Vagina (tissue), 2 donors: ENCODE measurements around the gene KCNJ10. TPM values are rescaled to one million over a fixed set of nuclear protein-coding genes. Genes with fewer than 3 reads are reported as not detected.

Source experiments
- DNase-seq, 2 donors: peaks; one replicate each; pipeline ENCODE4 v3.0.0-alpha.2; 2017; ENCODE audit errors: extremely low spot score in 2 of 2
- H3K27ac ChIP-seq: fragments of 200-600 bp; sonication (generic); one replicate; pipeline ENCODE4 v1.5.1; 2019
- H3K27me3 ChIP-seq: fragments of 200-600 bp; sonication (generic); one replicate; pipeline ENCODE4 v1.5.1; 2019
- H3K36me3 ChIP-seq, 2 donors: fragments of 200-600 bp; sonication (generic); one replicate each; pipeline ENCODE4 v1.5.1; 2017 to 2019
- H3K4me1 ChIP-seq: fragments of 200-600 bp; sonication (generic); one replicate; pipeline ENCODE4 v1.5.1; 2019
- H3K4me3 ChIP-seq, 2 donors: fragments of 200-600 bp; sonication (generic); 1 replicate in 1 of 2; 2 replicates in 1 of 2; pipeline ENCODE4 v1.5.1; 2016 to 2019
- H3K9me3 ChIP-seq: fragments of 200-600 bp; sonication (generic); one replicate; pipeline ENCODE4 v1.5.1; 2019
- CTCF ChIP-seq, 3 experiments: fragments of 450-650 bp in 2 of 3; fragments of 200-600 bp in 1 of 3; sonication (generic) in 1 of 3; IDR thresholded peaks; one replicate each; pipeline ENCODE4 v1.5.1; 2017 to 2019; ENCODE audit warnings: antibody characterized with exemption in 3 of 3, mild to moderate bottlenecking in 2 of 3, moderate library complexity in 2 of 3
- POLR2A ChIP-seq, 2 donors: fragments of 450-650 bp; IDR thresholded peaks; one replicate each; pipeline ENCODE4 v1.6.1; 2017; ENCODE audit warnings: antibody characterized with exemption in 2 of 2, mild to moderate bottlenecking in 2 of 2, moderate library complexity in 2 of 2
- POLR2AphosphoS5 ChIP-seq, 2 donors: sonication (generic); formaldehyde crosslinking; IDR thresholded peaks; one replicate each; pipeline ENCODE4 v1.9.0; 2017; ENCODE audit warnings: antibody characterized with exemption in 2 of 2, mild to moderate bottlenecking in 2 of 2, low read depth in 1 of 2; ENCODE audit not compliant: insufficient read depth in 1 of 2
- intact Hi-C: fragments of 100-400 bp; cut with DNase I; formaldehyde crosslinking; loops from one replicate; pipeline ENCODE4 v1.15.1; 2023
- total RNA-seq: library from RNA; depleted of rRNA; stranded (reverse); fragments of >200 nt; gene quantifications from one replicate; pipeline ENCODE4 v1.2.3, GENCODE V29; 2016

Gene KCNJ10
- total RNA-seq, 1 donor from 2014 or later = not detected

- no peaks in the 10 kb centered on the region for H3K36me3 ChIP-seq
- intact Hi-C loops = no loop called here
- no peak overlapping the region for H3K4me3 ChIP-seq
- DNase-seq = peak; percentile 60 to 84
- TF ChIP-seq POLR2AphosphoS5 (IDR thresholded peaks at IDR 0.05; ENCODE audit: insufficient read depth in 1 of 2, low read depth in 1 of 2) (no peak), CTCF (IDR thresholded peaks at IDR 0.05) (no peak), POLR2A (IDR thresholded peaks at IDR 0.05) (no peak)
- H3K9me3 ChIP-seq = no peaks in the 10 kb centered on the region
- no peak overlapping the region for H3K27ac ChIP-seq
- no peaks in the 10 kb centered on the region for H3K27me3 ChIP-seq
- H3K4me1 ChIP-seq = no peaks in the 10 kb centered on the region
These were observed 95.5 kb downstream of the KCNJ10 start for GRCh38 chr1:159974350-159974965.

- Histone ChIP-seq H3K27me3 (no peaks in the 10 kb centered on the region), H3K9me3 (no peaks in the 10 kb centered on the region), H3K4me1 (no peaks in the 10 kb centered on the region), H3K27ac (no peak overlapping the region), H3K36me3 (no peaks in the 10 kb centered on the region), H3K4me3 (no peak overlapping the region)
- peak; percentile 78 to 90 for DNase-seq
- intact Hi-C loops = no loop called here
- TF ChIP-seq CTCF (IDR thresholded peaks at IDR 0.05) (no peak), POLR2A (IDR thresholded peaks at IDR 0.05) (no peak)
These were observed 96.5 kb downstream of the KCNJ10 start for GRCh38 chr1:159973350-159973940.

GRCh38 chr1:159972443-159973205 is 97.3 kb downstream of the KCNJ10 start:
- Histone ChIP-seq H3K27ac (no peak overlapping the region), H3K27me3 (no peaks in the 10 kb centered on the region), H3K4me1 (no peaks in the 10 kb centered on the region), H3K4me3 (no peak overlapping the region), H3K9me3 (no peaks in the 10 kb centered on the region), H3K36me3 (no peaks in the 10 kb centered on the region)
- intact Hi-C loops = no loop called here
- DNase-seq = peak; percentile 74 to 91
- TF ChIP-seq CTCF (IDR thresholded peaks at IDR 0.05) (no peak), POLR2AphosphoS5 (IDR thresholded peaks at IDR 0.05; ENCODE audit: insufficient read depth in 1 of 2, low read depth in 1 of 2) (no peak), POLR2A (IDR thresholded peaks at IDR 0.05) (no peak)

GRCh38 chr1:159970932-159971342 is 99.0 kb downstream of the KCNJ10 start:
- no peaks in the 10 kb centered on the region for H3K4me1 ChIP-seq
- no peaks in the 10 kb centered on the region for H3K36me3 ChIP-seq
- no peak overlapping the region for H3K4me3 ChIP-seq
- no peak for TF ChIP-seq POLR2A (IDR thresholded peaks at IDR 0.05)
- no peak for TF ChIP-seq CTCF (IDR thresholded peaks at IDR 0.05)
- no peak for TF ChIP-seq POLR2AphosphoS5 (IDR thresholded peaks at IDR 0.05; ENCODE audit: insufficient read depth in 1 of 2, low read depth in 1 of 2)
- DNase-seq = peak; percentile 49
- no peak overlapping the region for H3K27ac ChIP-seq
- intact Hi-C loops = no loop called here
- no peaks in the 10 kb centered on the region for H3K9me3 ChIP-seq
- no peaks in the 10 kb centered on the region for H3K27me3 ChIP-seq

GRCh38 chr1:159968901-159969300 is 101.1 kb downstream of the KCNJ10 start:
- Histone ChIP-seq H3K27me3 (no peaks in the 10 kb centered on the region), H3K4me3 (no peak overlapping the region), H3K9me3 (no peaks in the 10 kb centered on the region), H3K4me1 (peaks cover 7% of the 10 kb centered on the region), H3K27ac (no peak overlapping the region), H3K36me3 (no peaks in the 10 kb centered on the region)
- TF ChIP-seq POLR2AphosphoS5 (IDR thresholded peaks at IDR 0.05; ENCODE audit: insufficient read depth in 1 of 2, low read depth in 1 of 2) = no peak
- TF ChIP-seq POLR2A (IDR thresholded peaks at IDR 0.05) = no peak
- no peak for TF ChIP-seq CTCF (IDR thresholded peaks at IDR 0.05)
- no peak for DNase-seq
- intact Hi-C loops = no loop called here
